Measurements from ENCODE around the gene PPP2R5C. TPM values are rescaled to one million over a fixed set of nuclear protein-coding genes. Genes with fewer than 3 reads are reported as not detected.

Gene PPP2R5C
- total RNA-seq, 1 experiment from 2014 or later, result 93.0 TPM

GRCh38 chr14:101830271-101830670, 68.8 kb downstream of the PPP2R5C start:
- no peak overlapping the region for H2BK120ac ChIP-seq (ENCODE audit: low read depth, low read length, poor library complexity, severe bottlenecking)
- no peak overlapping the region for H2BK5ac ChIP-seq (ENCODE audit: insufficient read length, low read length)
- H3K23ac ChIP-seq (ENCODE audit: insufficient read length, low read depth, low read length), result no peak overlapping the region
- no peaks in the 10 kb centered on the region for H3K27me3 ChIP-seq (ENCODE audit: insufficient read depth, low read length)
- H3K79me1 ChIP-seq (ENCODE audit: insufficient read depth, low read depth, low read length, poor library complexity, severe bottlenecking), result peaks cover 3% of the 10 kb centered on the region
- H3T11ph ChIP-seq (ENCODE audit: low read length), result no peak overlapping the region
- TF ChIP-seq, protein P1, sequence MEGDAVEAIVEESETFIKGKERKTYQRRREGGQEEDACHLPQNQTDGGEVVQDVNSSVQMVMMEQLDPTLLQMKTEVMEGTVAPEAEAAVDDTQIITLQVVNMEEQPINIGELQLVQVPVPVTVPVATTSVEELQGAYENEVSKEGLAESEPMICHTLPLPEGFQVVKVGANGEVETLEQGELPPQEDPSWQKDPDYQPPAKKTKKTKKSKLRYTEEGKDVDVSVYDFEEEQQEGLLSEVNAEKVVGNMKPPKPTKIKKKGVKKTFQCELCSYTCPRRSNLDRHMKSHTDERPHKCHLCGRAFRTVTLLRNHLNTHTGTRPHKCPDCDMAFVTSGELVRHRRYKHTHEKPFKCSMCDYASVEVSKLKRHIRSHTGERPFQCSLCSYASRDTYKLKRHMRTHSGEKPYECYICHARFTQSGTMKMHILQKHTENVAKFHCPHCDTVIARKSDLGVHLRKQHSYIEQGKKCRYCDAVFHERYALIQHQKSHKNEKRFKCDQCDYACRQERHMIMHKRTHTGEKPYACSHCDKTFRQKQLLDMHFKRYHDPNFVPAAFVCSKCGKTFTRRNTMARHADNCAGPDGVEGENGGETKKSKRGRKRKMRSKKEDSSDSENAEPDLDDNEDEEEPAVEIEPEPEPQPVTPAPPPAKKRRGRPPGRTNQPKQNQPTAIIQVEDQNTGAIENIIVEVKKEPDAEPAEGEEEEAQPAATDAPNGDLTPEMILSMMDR (conservative IDR thresholded peaks at IDR 0.05), result no peak
- no CpG with 5 or more reads among the region's 4 CpGs for WGBS (ENCODE audit: extremely low coverage, insufficient read length, low lambda C conversion rate)
- H3K18ac ChIP-seq (ENCODE audit: insufficient read length, low read depth, low read length), result no peak overlapping the region
- DNase-seq, result no peak
- no peak overlapping the region for H3K4ac ChIP-seq (ENCODE audit: low read depth, low read length)
- no peak overlapping the region for H2AK5ac ChIP-seq (ENCODE audit: insufficient read length, low read length)
- no peak overlapping the region for H4K8ac ChIP-seq (replicated peaks; ENCODE audit: insufficient read length, low read depth, low read length)
- H3K14ac ChIP-seq (ENCODE audit: insufficient read depth, low read length), result no peak overlapping the region
- no peaks in the 10 kb centered on the region for H3K27me3 Mint-ChIP-seq (ENCODE audit: low read depth)
- no peak overlapping the region for H3K27ac ChIP-seq (ENCODE audit: insufficient read length, low read depth, low read length)
- no peak overlapping the region for H2BK20ac ChIP-seq (ENCODE audit: low read depth, low read length, poor library complexity, severe bottlenecking)
- H4K5ac ChIP-seq (ENCODE audit: insufficient read length, low read depth, low read length), result no peak overlapping the region
- peaks cover 5 to 10% of the 10 kb centered on the region in 2 experiments; a peak in 3 of 4 replicates for H3K4me1 Mint-ChIP-seq
- peaks cover 3% of the 10 kb centered on the region; the same call in 1 of the 2 replicates for H3K4me1 ChIP-seq (ENCODE audit: insufficient read depth, low read length)
- no peak overlapping the region for H3K4me3 Mint-ChIP-seq
- H3K23me2 ChIP-seq (ENCODE audit: insufficient read length, low read depth, low read length, poor library complexity, severe bottlenecking), result no peaks in the 10 kb centered on the region
- no peak overlapping the region for H3K56ac ChIP-seq (ENCODE audit: insufficient read length, low read depth, low read length)
- H2BK12ac ChIP-seq (ENCODE audit: insufficient read length, low read depth, low read length), result no peak overlapping the region
- H3K27ac Mint-ChIP-seq, result no peak overlapping the region
- no peak overlapping the region for H3K9ac ChIP-seq (ENCODE audit: extremely low read depth, insufficient read length, low read length)
- peaks cover 5 to 12% (median 9%) of the 10 kb centered on the region in 3 experiments; a peak in 5 of 7 replicates for H3K36me3 Mint-ChIP-seq (ENCODE audit: insufficient read depth in 1 of 3, low read depth in 3 of 3)
- H3K9me3 Mint-ChIP-seq, result peaks cover 0 to 3% of the 10 kb centered on the region in 2 experiments; a peak in 1 of 5 replicates
- H3K9me3 ChIP-seq (ENCODE audit: control insufficient read depth, low read depth, low read length), result no peaks in the 10 kb centered on the region
- H3K4me2 ChIP-seq (ENCODE audit: insufficient read depth, insufficient read length, low read length), result no peak overlapping the region
- no peak overlapping the region for H4K91ac ChIP-seq (ENCODE audit: insufficient read length, low read depth, low read length)
- H2AFZ ChIP-seq (ENCODE audit: low read length), result no peak overlapping the region
- peaks cover 7% of the 10 kb centered on the region; the same call in 1 of the 2 replicates for H3K79me2 ChIP-seq (ENCODE audit: insufficient read depth, low read length)
- no peaks in the 10 kb centered on the region for H4K20me1 ChIP-seq (ENCODE audit: control insufficient read depth, insufficient read depth, insufficient read length)
- H2BK15ac ChIP-seq (ENCODE audit: low read depth, low read length), result no peak overlapping the region
